HEK293 (cell line): ENCODE data around the gene ABHD16A.

Experiments
- CTCF ChIA-PET: fragments of 350-600 bp; formaldehyde crosslinking; extraction: SDS; loops from one replicate; lab custom pipeline; 2021; ENCODE audit warnings: antibody characterized with exemption; lab: Yijun Ruan, JAX
- POLR2A ChIA-PET: fragments of 300-600 bp; formaldehyde crosslinking; extraction: SDS; loops from one replicate; lab custom pipeline; 2020; ENCODE audit warnings: antibody characterized with exemption, inconsistent platforms; lab: Yijun Ruan, JAX
- H3K27ac ChIP-seq: fragments of 200-500 bp; sonication (Bioruptor generic); 2 replicates; pipeline ENCODE4 v1.5.1; 2014; ENCODE audit warnings: low read depth, low read length, control low read depth, inconsistent platforms; ENCODE audit errors: extremely low read depth
- H3K36me3 ChIP-seq, 2 experiments: fragments of 200-500 bp in 1 of 2; sonication (Bioruptor generic) in 1 of 2; 1 replicate in 1 of 2; 2 replicates in 1 of 2; pipeline ENCODE4 v1.5.1; 2014 to 2017; ENCODE audit warnings: inconsistent platforms in 2 of 2, low read length in 2 of 2; ENCODE audit not compliant: control insufficient read depth in 2 of 2, insufficient read depth in 1 of 2
- H3K4me1 ChIP-seq: fragments of 200-500 bp; sonication (Bioruptor generic); 2 replicates; pipeline ENCODE4 v1.5.1; 2014; ENCODE audit warnings: mild to moderate bottlenecking, low read length, inconsistent platforms; ENCODE audit not compliant: control insufficient read depth, insufficient read depth
- H3K4me3 ChIP-seq: 2 replicates; pipeline ENCODE4 v1.5.1; 2011; ENCODE audit warnings: low read depth, mild to moderate bottlenecking, control low read depth, low read length, moderate library complexity
- H3K9me3 ChIP-seq: fragments of 200-500 bp; sonication (Bioruptor generic); 2 replicates; pipeline ENCODE4 v1.5.1; 2014; ENCODE audit warnings: low read depth, low read length, inconsistent platforms; ENCODE audit not compliant: control insufficient read depth, insufficient read depth
- HOXC10 ChIP-seq: sonication (generic); formaldehyde crosslinking; IDR thresholded peaks from 2 replicates; pipeline ENCODE4 v1.8.1; 2023; ENCODE audit warnings: mild to moderate bottlenecking, missing genetic modification reagents
- IKZF3 ChIP-seq: fragments of 450-650 bp; IDR thresholded peaks from 2 replicates; pipeline ENCODE4 v1.5.0; 2018; ENCODE audit warnings: missing biosample characterization, mild to moderate bottlenecking, missing genetic modification characterization, moderate library complexity
- KLF8 ChIP-seq: fragments of 450-650 bp; formaldehyde crosslinking; IDR thresholded peaks from 2 replicates; pipeline ENCODE4 v1.5.1; 2016; ENCODE audit warnings: missing biosample characterization, missing genetic modification characterization
- MZF1 ChIP-seq: fragments of 450-650 bp; formaldehyde crosslinking; IDR thresholded peaks from 2 replicates; pipeline ENCODE4 v1.5.1; 2017; ENCODE audit warnings: missing biosample characterization, missing genetic modification characterization, borderline replicate concordance
- SP2 ChIP-seq: fragments of 450-650 bp; formaldehyde crosslinking; IDR thresholded peaks from 2 replicates; pipeline ENCODE4 v1.5.1; 2016; ENCODE audit warnings: missing biosample characterization, missing genetic modification characterization
- YY1 ChIP-seq: fragments of 450-650 bp; formaldehyde crosslinking; IDR thresholded peaks from 2 replicates; pipeline ENCODE4 v1.5.1; 2018; ENCODE audit warnings: missing biosample characterization, missing genetic modification characterization
- ZBTB48 ChIP-seq: fragments of 450-650 bp; formaldehyde crosslinking; IDR thresholded peaks from 2 replicates; pipeline ENCODE4 v1.5.1; 2016; ENCODE audit warnings: missing biosample characterization, missing genetic modification characterization
- ZNF114 ChIP-seq: fragments of 450-650 bp; formaldehyde crosslinking; IDR thresholded peaks from 2 replicates; pipeline ENCODE4 v1.5.0; 2017; ENCODE audit warnings: missing biosample characterization, missing genetic modification characterization
- ZNF138 ChIP-seq: fragments of 450-650 bp; formaldehyde crosslinking; IDR thresholded peaks from 2 replicates; pipeline ENCODE4 v1.5.1; 2016; ENCODE audit warnings: missing biosample characterization, missing genetic modification characterization, borderline replicate concordance
- ZNF335 ChIP-seq: fragments of 450-650 bp; formaldehyde crosslinking; conservative IDR thresholded peaks from 2 replicates; pipeline ENCODE4 v1.5.1; 2016; ENCODE audit warnings: missing biosample characterization, missing genetic modification characterization
- ZNF366 ChIP-seq: fragments of 450-650 bp; formaldehyde crosslinking; conservative IDR thresholded peaks from 2 replicates; pipeline ENCODE4 v1.5.1; 2016; ENCODE audit warnings: missing biosample characterization, missing genetic modification characterization
- ZNF391 ChIP-seq: fragments of 450-650 bp; formaldehyde crosslinking; IDR thresholded peaks from 2 replicates; pipeline ENCODE4 v1.5.1; 2016; ENCODE audit warnings: low read depth, missing biosample characterization, missing genetic modification characterization, borderline replicate concordance
- ZNF501 ChIP-seq: fragments of 450-650 bp; formaldehyde crosslinking; IDR thresholded peaks from 2 replicates; pipeline ENCODE4 v1.5.1; 2016; ENCODE audit warnings: missing biosample characterization, missing genetic modification characterization
- ZNF610 ChIP-seq: fragments of 450-650 bp; formaldehyde crosslinking; IDR thresholded peaks from 2 replicates; pipeline ENCODE4 v1.5.1; 2016; ENCODE audit warnings: missing biosample characterization, missing genetic modification characterization, borderline replicate concordance
- ZNF660 ChIP-seq: fragments of 450-650 bp; IDR thresholded peaks from 2 replicates; pipeline ENCODE4 v1.5.1; 2018; ENCODE audit warnings: missing biosample characterization, mild to moderate bottlenecking, missing genetic modification characterization
- TF ChIP-seq, protein P1 (sequence below): fragments of 450-650 bp; formaldehyde crosslinking; IDR thresholded peaks from 2 replicates; pipeline ENCODE4 v1.5.1; 2017; ENCODE audit warnings: missing biosample characterization, missing genetic modification characterization
- TF ChIP-seq, protein P2 (sequence below): fragments of 450-650 bp; formaldehyde crosslinking; IDR thresholded peaks from 2 replicates; pipeline ENCODE4 v1.5.1; 2016; ENCODE audit warnings: missing biosample characterization, missing genetic modification characterization, borderline replicate concordance
- TF ChIP-seq, protein P3 (sequence below): fragments of 450-650 bp; formaldehyde crosslinking; IDR thresholded peaks from 2 replicates; pipeline ENCODE4 v1.5.1; 2016; ENCODE audit warnings: missing biosample characterization, missing genetic modification characterization
- TF ChIP-seq, protein P4 (sequence below): fragments of 450-650 bp; formaldehyde crosslinking; IDR thresholded peaks from 2 replicates; pipeline ENCODE4 v1.5.1; 2016; ENCODE audit warnings: missing biosample characterization, missing genetic modification characterization
- TF ChIP-seq, protein P5 (sequence below): fragments of 450-650 bp; formaldehyde crosslinking; IDR thresholded peaks from 2 replicates; pipeline ENCODE4 v1.5.1; 2016; ENCODE audit warnings: missing biosample characterization, missing genetic modification characterization

ABHD16A gene

DNA sequence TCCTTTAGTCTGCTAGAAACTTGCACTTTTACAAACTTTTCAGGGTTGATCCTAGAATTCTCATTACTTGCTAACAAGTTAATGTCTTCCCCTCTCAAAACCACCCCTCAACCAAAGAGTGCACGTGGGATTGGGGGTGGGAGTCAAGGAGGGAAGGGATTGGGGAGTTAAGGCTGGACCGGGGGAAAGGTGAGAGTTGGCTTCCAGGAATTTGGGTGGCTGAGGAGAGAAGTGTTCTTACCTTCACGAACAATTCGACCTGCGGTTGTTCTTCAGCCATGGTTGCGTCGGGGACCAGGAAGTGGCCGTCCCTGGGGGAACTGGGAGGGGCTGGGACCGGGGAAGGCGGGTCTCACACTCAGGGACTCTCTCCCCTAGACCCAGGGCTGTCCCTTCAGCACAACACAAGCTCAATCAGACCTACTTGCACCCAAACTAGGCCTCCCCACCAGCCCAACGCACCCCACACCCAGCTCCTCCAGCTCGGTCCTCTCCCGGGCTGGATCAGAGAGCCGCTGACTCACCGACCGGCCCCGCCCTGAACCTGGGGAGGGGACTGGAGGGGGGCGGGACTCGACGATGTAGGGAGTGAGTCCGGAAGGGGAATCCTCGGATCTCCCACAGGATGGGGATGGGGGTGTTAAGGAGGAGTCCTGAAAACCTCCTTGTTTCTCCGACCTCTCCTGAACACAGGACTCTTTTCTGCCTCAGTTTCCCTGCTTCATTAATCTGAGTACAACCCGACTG is 33.1 kb upstream of the ABHD16A start, which contains the start of gene CLIC1 (continued):
- TF ChIP-seq ZNF114 (tag by site-specific recombination) (no peak), ZNF366 (tag by site-specific recombination) (peak; percentile 56), ZNF660 (tag by site-specific recombination) (peak; percentile 71; the same call in 1 of the 2 replicates), ZNF501 (peak; percentile 44; the same call in 1 of the 2 replicates), KLF8 (tag by site-specific recombination) (peak; percentile 91), MZF1 (tag by site-specific recombination) (peak; percentile 81), YY1 (tag by site-specific recombination) (0 out of 2 replicates have a peak, but pooled peaks have one; percentile 20), IKZF3 (tag by site-specific recombination) (peak; percentile 90), ZNF610 (tag by site-specific recombination) (no peak), ZNF335 (tag by site-specific recombination) (peak; percentile 48; the same call in 1 of the 2 replicates), ZBTB48 (tag by site-specific recombination) (peak; percentile 74)
- TF ChIP-seq, protein P1, sequence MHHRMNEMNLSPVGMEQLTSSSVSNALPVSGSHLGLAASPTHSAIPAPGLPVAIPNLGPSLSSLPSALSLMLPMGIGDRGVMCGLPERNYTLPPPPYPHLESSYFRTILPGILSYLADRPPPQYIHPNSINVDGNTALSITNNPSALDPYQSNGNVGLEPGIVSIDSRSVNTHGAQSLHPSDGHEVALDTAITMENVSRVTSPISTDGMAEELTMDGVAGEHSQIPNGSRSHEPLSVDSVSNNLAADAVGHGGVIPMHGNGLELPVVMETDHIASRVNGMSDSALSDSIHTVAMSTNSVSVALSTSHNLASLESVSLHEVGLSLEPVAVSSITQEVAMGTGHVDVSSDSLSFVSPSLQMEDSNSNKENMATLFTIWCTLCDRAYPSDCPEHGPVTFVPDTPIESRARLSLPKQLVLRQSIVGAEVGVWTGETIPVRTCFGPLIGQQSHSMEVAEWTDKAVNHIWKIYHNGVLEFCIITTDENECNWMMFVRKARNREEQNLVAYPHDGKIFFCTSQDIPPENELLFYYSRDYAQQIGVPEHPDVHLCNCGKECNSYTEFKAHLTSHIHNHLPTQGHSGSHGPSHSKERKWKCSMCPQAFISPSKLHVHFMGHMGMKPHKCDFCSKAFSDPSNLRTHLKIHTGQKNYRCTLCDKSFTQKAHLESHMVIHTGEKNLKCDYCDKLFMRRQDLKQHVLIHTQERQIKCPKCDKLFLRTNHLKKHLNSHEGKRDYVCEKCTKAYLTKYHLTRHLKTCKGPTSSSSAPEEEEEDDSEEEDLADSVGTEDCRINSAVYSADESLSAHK (tag by site-specific recombination) = peak; percentile 72; the same call in 1 of the 2 replicates

DNA sequence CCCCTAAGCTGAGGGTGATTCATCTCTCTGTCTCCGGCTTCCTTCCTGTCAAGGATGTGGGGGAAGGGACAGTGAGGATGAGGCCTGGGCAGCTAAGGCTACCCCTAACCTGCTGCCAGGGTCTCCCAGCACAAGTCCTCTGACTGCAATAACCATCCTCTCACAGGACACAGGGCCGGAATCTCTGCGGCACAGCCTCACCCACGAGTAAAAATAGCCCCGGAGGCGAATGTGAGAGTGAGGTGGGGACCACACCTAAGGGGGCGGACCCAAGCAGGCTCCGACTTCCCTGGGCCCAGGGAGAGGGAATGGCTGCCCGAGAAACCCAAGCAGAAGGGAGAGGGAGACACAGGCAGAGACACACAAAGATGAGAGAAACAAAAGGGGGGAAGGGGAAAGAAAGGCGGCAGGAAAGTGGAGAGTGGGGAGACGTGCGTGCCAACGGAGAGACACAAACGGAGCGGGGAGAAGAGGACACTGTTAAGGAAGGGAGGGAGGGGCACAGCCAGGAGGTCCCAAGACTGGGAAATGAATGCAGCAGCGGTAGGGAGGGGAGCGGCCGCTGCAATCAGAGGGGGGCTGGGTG is 31.8 kb upstream of the ABHD16A start:
- ChIA-PET CTCF (interaction anchor here (0.7 to 2.7 kb wide), 5 partner anchors 35 to 129 kb away, joined by 3 to 24 read pairs (median 7); partner anchors contain the start of gene LSM2), POLR2A (interaction anchor here (0.7 to 6.8 kb wide), 21 partner anchors 10 to 1490 kb away, joined by 3 to 102 read pairs (median 4); partner anchors contain the start of genes ABHD16A, BAG6, C6orf47 and GPANK1)
- Histone ChIP-seq H3K4me1 (peaks cover 30% of the 10 kb centered on the region), H3K36me3 (peaks cover 12 to 39% of the 10 kb centered on the region in 2 experiments; a peak in 2 of 3 replicates), H3K27ac (peak overlapping the region; percentile 52), H3K4me3 (peak overlapping the region; percentile 64), H3K9me3 (no peaks in the 10 kb centered on the region)
- TF ChIP-seq, protein P2, sequence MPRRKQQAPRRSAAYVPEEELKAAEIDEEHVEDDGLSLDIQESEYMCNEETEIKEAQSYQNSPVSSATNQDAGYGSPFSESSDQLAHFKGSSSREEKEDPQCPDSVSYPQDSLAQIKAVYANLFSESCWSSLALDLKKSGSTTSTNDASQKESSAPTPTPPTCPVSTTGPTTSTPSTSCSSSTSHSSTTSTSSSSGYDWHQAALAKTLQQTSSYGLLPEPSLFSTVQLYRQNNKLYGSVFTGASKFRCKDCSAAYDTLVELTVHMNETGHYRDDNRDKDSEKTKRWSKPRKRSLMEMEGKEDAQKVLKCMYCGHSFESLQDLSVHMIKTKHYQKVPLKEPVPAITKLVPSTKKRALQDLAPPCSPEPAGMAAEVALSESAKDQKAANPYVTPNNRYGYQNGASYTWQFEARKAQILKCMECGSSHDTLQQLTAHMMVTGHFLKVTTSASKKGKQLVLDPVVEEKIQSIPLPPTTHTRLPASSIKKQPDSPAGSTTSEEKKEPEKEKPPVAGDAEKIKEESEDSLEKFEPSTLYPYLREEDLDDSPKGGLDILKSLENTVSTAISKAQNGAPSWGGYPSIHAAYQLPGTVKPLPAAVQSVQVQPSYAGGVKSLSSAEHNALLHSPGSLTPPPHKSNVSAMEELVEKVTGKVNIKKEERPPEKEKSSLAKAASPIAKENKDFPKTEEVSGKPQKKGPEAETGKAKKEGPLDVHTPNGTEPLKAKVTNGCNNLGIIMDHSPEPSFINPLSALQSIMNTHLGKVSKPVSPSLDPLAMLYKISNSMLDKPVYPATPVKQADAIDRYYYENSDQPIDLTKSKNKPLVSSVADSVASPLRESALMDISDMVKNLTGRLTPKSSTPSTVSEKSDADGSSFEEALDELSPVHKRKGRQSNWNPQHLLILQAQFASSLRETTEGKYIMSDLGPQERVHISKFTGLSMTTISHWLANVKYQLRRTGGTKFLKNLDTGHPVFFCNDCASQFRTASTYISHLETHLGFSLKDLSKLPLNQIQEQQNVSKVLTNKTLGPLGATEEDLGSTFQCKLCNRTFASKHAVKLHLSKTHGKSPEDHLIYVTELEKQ (tag by site-specific recombination) = 0 out of 2 replicates have a peak, but pooled peaks have one; percentile 54
- TF ChIP-seq MZF1 (tag by site-specific recombination) (no peak), ZNF391 (tag by site-specific recombination) (no peak), HOXC10 (CRISPR knock-in tag) (no peak), SP2 (tag by site-specific recombination) (peak; percentile 75), ZNF138 (tag by site-specific recombination) (no peak)
- TF ChIP-seq, protein P3, sequence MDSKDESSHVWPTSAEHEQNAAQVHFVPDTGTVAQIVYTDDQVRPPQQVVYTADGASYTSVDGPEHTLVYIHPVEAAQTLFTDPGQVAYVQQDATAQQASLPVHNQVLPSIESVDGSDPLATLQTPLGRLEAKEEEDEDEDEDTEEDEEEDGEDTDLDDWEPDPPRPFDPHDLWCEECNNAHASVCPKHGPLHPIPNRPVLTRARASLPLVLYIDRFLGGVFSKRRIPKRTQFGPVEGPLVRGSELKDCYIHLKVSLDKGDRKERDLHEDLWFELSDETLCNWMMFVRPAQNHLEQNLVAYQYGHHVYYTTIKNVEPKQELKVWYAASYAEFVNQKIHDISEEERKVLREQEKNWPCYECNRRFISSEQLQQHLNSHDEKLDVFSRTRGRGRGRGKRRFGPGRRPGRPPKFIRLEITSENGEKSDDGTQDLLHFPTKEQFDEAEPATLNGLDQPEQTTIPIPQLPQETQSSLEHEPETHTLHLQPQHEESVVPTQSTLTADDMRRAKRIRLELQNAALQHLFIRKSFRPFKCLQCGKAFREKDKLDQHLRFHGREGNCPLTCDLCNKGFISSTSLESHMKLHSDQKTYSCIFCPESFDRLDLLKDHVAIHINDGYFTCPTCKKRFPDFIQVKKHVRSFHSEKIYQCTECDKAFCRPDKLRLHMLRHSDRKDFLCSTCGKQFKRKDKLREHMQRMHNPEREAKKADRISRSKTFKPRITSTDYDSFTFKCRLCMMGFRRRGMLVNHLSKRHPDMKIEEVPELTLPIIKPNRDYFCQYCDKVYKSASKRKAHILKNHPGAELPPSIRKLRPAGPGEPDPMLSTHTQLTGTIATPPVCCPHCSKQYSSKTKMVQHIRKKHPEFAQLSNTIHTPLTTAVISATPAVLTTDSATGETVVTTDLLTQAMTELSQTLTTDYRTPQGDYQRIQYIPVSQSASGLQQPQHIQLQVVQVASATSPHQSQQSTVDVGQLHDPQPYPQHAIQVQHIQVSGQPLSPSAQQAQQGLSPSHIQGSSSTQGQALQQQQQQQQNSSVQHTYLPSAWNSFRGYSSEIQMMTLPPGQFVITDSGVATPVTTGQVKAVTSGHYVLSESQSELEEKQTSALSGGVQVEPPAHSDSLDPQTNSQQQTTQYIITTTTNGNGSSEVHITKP (tag by site-specific recombination) = no peak
- TF ChIP-seq, protein P4, sequence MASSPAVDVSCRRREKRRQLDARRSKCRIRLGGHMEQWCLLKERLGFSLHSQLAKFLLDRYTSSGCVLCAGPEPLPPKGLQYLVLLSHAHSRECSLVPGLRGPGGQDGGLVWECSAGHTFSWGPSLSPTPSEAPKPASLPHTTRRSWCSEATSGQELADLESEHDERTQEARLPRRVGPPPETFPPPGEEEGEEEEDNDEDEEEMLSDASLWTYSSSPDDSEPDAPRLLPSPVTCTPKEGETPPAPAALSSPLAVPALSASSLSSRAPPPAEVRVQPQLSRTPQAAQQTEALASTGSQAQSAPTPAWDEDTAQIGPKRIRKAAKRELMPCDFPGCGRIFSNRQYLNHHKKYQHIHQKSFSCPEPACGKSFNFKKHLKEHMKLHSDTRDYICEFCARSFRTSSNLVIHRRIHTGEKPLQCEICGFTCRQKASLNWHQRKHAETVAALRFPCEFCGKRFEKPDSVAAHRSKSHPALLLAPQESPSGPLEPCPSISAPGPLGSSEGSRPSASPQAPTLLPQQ (tag by site-specific recombination) = peak; percentile 99
- TF ChIP-seq, protein P5, sequence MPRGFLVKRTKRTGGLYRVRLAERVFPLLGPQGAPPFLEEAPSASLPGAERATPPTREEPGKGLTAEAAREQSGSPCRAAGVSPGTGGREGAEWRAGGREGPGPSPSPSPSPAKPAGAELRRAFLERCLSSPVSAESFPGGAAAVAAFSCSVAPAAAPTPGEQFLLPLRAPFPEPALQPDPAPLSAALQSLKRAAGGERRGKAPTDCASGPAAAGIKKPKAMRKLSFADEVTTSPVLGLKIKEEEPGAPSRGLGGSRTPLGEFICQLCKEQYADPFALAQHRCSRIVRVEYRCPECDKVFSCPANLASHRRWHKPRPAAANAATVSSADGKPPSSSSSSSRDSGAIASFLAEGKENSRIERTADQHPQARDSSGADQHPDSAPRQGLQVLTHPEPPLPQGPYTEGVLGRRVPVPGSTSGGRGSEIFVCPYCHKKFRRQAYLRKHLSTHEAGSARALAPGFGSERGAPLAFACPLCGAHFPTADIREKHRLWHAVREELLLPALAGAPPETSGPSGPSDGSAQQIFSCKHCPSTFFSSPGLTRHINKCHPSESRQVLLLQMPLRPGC (tag by site-specific recombination) = no peak; the same call in 1 of the 2 replicates
